ENCODE results near the gene AKR1C8.

Gene AKR1C8

DNA sequence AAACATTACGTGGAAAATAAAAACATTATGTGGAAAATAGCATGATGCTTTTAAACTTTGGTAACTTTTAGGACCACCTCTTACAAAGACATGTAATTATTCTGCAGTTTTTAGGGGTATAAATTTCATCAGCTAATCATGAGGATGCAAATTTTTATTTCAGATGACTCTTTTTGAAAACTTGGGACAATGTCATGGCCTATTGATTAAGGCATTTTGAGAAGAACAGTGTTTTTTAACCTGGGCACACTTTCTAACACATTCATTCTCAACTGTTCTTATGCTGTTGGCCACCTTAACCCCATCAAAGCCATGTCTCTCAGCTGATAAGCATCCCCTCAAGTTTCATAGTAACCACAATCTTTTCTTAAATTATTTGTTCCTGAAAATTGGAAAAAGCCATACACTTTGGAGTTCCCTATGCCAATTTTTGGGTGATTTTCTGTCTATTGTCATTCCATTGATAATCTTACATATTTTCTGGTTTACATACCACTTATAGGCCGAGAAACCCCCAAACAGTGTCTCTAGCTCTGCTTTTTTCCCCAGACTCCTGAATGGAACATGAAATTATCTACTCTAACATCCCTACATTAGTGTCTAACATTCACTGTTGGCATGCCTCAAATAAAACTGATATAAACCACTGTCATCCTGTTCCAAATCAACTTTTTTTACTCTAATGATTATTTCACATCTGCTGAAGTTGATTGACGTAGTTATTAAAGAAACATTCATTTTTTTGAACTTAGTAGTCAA lies 76.1 kb downstream of the AKR1C8 start:
- no peak for DNase-seq (ENCODE audit: low read depth in 2 of 2, low spot score in 1 of 2)

- no peak for DNase-seq (ENCODE audit: low read depth in 2 of 2, low spot score in 1 of 2)
Observed at GRCh38 chr10:5107860-5108526, 77.0 kb downstream of the AKR1C8 start.

- no peak for DNase-seq (ENCODE audit: low read depth in 2 of 2, low spot score in 1 of 2)
Observed at GRCh38 chr10:5106553-5106952, 78.4 kb downstream of the AKR1C8 start.

DNA sequence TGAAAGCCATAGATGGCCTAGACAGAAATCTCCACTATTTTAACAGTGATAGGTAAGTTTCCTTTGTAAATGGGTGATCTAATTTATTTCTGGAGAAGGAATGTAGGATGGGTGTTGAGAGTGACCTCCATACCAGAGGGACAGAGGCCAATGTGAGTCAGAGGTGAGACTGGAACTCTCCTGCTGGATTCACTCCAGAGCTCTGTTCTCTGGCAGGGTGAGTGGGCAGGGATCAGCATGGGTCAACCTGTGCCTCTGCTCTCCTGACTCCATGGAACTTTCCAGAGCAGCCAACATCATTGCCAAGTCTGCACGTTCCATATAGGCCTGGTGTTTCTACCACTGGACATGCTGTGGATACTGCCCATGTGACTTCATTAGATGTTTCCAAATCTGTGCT lies 79.3 kb downstream of the AKR1C8 start:
- no peak for DNase-seq (ENCODE audit: low read depth in 2 of 2, low spot score in 1 of 2)

Data from stimulated activated CD8-positive, alpha-beta memory T cell treated with anti-CD3 and anti-CD28 coated beads, Interleukin-4, amount 100 ng/mL, for 1 hour (primary cell).